Mesothelial cell of epicardium (in vitro differentiated cells): ENCODE data around the gene PCARE. TPM values are rescaled to one million over a fixed set of nuclear protein-coding genes. Genes with fewer than 3 reads are reported as not detected.
A peak's percentile ranks its signal among the peaks of the same experiment; 100 is the strongest.

Experiments
- DNase-seq, 2 experiments: peaks; one replicate each; pipeline ENCODE4 v3.0.0; 2021; ENCODE audit warnings: low spot score in 2 of 2; ENCODE audit not compliant: unreplicated experiment in 2 of 2
- H3K27ac Mint-ChIP-seq: 2 replicates; pipeline ENCODE4 v1.8.0; 2021; ENCODE audit warnings: mixed read lengths
- H3K27me3 Mint-ChIP-seq: 2 replicates; pipeline ENCODE4 v1.8.0; 2021; ENCODE audit warnings: low read depth, mixed read lengths
- H3K36me3 Mint-ChIP-seq: 2 replicates; pipeline ENCODE4 v1.8.0; 2021; ENCODE audit warnings: mixed read lengths
- H3K4me1 Mint-ChIP-seq: 2 replicates; pipeline ENCODE4 v1.8.0; 2021; ENCODE audit warnings: mixed read lengths
- H3K4me3 Mint-ChIP-seq: 2 replicates; pipeline ENCODE4 v1.8.0; 2021; ENCODE audit warnings: mild to moderate bottlenecking, moderate library complexity, mixed read lengths
- H3K9me3 Mint-ChIP-seq: 2 replicates; pipeline ENCODE4 v1.8.0; 2021; ENCODE audit warnings: mixed read lengths
- total RNA-seq: library from RNA; stranded (reverse); gene quantifications from 3 replicates; pipeline ENCODE4 v1.2.1, GENCODE V29; 2021
- TF ChIP-seq, protein P1 (sequence below): fragments of 200-600 bp; sonication (generic); IDR thresholded peaks from one replicate; pipeline ENCODE4 v1.5.0; 2021; ENCODE audit warnings: antibody characterized with exemption; ENCODE audit not compliant: unreplicated experiment

The PCARE gene
- total RNA-seq, 1 donor from 2014 or later = 0.22 TPM

DNA sequence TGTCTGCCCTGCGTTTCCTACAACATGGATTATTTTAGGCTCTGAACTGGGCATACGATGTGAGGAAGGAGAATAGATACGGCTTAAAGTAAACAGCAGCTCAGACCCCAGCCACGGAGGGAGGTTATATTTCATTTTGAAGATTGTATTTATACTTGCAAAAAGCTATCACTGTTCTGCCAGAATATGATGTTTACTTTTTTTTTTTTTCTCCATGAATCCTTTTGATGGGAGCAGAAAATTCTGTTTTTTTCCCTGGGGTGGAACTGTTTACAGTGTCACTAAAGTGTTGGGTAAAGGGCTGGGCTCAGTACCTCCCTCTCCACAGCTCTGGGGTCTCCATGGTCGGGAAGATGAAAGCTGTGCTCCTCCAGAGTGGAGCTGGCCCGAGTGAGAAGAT, 13.1 kb downstream of the PCARE start:
- TF ChIP-seq, protein P1, sequence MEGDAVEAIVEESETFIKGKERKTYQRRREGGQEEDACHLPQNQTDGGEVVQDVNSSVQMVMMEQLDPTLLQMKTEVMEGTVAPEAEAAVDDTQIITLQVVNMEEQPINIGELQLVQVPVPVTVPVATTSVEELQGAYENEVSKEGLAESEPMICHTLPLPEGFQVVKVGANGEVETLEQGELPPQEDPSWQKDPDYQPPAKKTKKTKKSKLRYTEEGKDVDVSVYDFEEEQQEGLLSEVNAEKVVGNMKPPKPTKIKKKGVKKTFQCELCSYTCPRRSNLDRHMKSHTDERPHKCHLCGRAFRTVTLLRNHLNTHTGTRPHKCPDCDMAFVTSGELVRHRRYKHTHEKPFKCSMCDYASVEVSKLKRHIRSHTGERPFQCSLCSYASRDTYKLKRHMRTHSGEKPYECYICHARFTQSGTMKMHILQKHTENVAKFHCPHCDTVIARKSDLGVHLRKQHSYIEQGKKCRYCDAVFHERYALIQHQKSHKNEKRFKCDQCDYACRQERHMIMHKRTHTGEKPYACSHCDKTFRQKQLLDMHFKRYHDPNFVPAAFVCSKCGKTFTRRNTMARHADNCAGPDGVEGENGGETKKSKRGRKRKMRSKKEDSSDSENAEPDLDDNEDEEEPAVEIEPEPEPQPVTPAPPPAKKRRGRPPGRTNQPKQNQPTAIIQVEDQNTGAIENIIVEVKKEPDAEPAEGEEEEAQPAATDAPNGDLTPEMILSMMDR = no peak

DNA sequence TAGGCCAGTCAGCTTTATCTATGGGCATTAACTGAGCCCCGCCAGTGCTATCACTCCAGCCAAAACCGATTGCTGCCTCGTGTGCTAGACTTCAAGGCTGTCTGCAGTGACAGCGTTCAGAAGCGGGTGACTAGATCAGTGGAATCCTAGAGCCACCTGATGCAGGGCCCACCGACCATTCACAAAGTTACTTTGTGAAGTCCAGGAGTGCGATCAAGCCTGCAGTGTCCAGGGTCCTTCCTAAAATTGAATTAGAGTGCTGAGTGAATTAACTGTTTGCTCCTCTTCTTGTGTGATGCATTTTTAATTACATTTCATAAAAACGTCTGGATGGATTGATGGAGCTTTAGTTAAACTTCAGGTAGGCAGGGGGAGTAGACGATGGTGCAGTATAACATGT, 13.9 kb downstream of the PCARE start:
- Mint-ChIP-seq H3K27ac (no peak overlapping the region), H3K9me3 (no peaks in the 10 kb centered on the region), H3K4me3 (no peak overlapping the region), H3K27me3 (peaks cover 1% of the 10 kb centered on the region), H3K36me3 (no peaks in the 10 kb centered on the region), H3K4me1 (peaks cover 41% of the 10 kb centered on the region)
- DNase-seq = no peak
- TF ChIP-seq, protein P1 = no peak

More for the DNA sequence above, 13.1 kb downstream of the PCARE start:
- Mint-ChIP-seq H3K27me3 (peaks cover 1% of the 10 kb centered on the region), H3K4me3 (no peak overlapping the region), H3K27ac (no peak overlapping the region), H3K4me1 (peaks cover 38% of the 10 kb centered on the region), H3K9me3 (no peaks in the 10 kb centered on the region), H3K36me3 (no peaks in the 10 kb centered on the region)
- no peak for DNase-seq

DNA sequence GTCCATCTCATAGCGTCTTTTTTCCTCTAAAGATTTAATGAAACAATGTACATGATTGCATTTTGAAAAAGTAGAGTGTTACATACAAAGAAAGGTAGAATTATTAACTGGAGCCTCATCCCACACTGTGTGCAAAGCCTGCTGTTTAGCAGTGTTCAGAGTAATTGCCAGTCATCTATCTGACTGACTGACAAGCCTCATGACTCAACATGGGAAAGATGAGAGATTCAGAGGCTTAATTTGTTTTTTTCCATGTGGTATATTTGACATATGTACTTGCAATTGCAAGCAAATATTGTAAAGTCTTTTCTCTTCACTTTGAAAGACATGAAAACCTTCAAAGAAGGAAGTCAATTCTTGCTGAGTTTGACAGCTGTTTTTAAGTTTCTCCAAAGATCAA, 14.7 kb downstream of the PCARE start:
- no peaks in the 10 kb centered on the region for H3K36me3 Mint-ChIP-seq
- H3K4me1 Mint-ChIP-seq = peaks cover 36% of the 10 kb centered on the region
- no peak overlapping the region for H3K4me3 Mint-ChIP-seq
- H3K27me3 Mint-ChIP-seq = peaks cover 1% of the 10 kb centered on the region
- H3K27ac Mint-ChIP-seq = no peak overlapping the region
- no peak for DNase-seq
- H3K9me3 Mint-ChIP-seq = no peaks in the 10 kb centered on the region
- TF ChIP-seq, protein P1 = no peak

DNA sequence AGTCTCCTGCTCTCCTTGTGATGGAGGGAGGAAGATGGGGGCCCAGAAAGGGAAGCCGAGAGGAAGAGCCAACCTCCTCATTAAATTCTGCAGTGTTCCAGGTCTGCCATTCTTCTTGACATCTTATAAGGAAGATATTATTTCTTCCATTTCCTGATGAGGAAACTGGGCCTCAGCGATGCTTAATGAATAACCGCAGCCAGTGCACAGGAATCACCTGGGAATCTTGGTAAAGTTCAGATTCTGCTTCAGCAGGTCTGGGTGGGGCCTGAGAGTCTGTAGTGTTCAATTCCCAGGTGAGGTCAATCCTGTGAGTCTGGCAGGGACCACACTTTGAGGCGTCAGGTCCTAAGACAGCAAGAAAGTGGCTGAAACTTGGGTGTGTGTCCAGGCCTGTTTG, 17.3 kb downstream of the PCARE start:
- Mint-ChIP-seq H3K4me3 (no peak overlapping the region), H3K27me3 (peaks cover 1% of the 10 kb centered on the region), H3K4me1 (peaks cover 36% of the 10 kb centered on the region), H3K9me3 (no peaks in the 10 kb centered on the region), H3K27ac (no peak overlapping the region), H3K36me3 (no peaks in the 10 kb centered on the region)
- TF ChIP-seq, protein P1 = no peak
- DNase-seq = no peak

DNA sequence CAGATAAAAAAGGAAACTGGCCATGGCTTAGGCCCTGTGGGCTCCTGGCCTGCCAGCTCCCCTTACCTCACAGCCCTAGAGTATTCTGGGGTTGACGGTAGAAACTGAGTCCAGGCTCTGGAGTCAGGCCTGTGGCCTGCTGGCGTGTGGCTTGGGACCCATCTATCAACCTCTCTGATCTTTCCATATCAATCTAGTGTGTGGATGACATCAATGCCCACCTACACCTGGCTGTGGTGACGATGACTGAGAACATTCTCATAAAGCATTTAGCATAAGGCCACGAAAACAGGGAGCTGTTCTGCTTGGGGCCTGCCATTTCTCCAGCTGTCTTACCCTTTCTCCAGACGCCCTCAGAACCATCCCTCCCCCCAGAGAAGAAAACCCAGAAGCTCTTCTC, 17.9 kb downstream of the PCARE start:
- no peak overlapping the region for H3K4me3 Mint-ChIP-seq
- no peaks in the 10 kb centered on the region for H3K36me3 Mint-ChIP-seq
- TF ChIP-seq, protein P1 = no peak
- no peak for DNase-seq
- peaks cover 36% of the 10 kb centered on the region for H3K4me1 Mint-ChIP-seq
- H3K27ac Mint-ChIP-seq = no peak overlapping the region
- peaks cover 1% of the 10 kb centered on the region for H3K27me3 Mint-ChIP-seq
- H3K9me3 Mint-ChIP-seq = no peaks in the 10 kb centered on the region

DNA sequence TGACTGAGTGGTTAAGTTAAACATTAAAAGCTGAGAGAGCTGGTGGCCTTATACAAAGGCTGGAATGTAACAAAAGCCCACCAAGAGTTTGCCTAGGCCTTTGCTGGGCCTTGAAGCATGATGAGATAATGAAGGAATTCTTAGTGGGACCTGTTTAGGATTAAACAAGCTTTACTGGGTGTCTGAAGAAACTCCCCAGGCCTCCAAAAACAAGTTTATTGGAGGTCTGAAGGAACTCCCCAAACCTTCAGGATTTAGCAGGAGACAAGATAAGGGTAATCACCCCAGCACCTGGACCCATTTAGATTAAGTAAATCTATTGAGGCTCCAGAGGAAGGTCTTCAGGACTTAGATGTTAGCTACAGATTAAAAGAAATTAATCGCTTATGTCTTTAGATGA, 18.7 kb downstream of the PCARE start:
- TF ChIP-seq, protein P1 = no peak
- Mint-ChIP-seq H3K9me3 (no peaks in the 10 kb centered on the region), H3K27me3 (peaks cover 1% of the 10 kb centered on the region), H3K27ac (peak overlapping the region; percentile 30), H3K4me3 (no peak overlapping the region), H3K36me3 (no peaks in the 10 kb centered on the region), H3K4me1 (peaks cover 30% of the 10 kb centered on the region)
- no peak for DNase-seq
